ENCODE measurements around the gene ZNF521.

Gene ZNF521

DNA sequence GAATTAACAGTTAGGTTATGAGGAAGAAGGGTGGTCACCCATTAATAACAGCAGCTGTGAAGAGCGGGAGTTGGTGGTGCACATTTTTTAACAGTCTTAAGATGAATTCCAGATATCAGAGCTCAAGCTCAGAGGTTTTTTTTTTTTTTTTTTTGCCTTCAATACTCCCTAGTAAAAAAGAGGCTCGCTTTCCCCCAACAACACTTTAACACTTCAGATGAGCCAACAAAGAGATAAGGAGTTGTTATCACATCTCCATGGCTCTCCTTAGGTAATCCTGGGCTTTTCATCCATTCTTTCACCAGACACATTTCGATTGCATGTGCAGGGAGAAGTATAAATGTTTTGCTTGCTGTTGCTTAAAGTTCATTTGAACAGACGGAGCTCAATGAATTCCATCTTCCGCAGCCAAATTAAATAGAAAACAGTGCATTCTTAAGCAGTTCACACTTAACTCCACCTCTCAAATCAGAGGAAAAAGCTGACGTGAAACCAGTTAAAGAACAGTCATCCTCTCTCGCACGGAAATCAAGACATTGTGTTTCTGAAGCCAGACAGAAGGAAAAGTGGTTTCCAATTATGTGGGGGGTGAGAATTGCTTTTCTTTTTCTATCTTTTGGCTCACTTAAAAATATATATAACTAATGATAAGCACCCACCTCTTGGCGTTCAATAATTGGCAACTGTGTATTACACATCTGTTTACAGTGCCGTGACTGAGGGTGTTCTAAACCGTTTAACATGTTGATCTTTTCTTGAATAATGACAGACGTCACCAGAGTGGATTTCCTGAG, 118.2 kb downstream of the ZNF521 start:
- Mint-ChIP-seq H3K27ac (peak overlapping the region; percentile 52 to 95 (median 74)), H3K4me1 (peaks cover 47% of the 10 kb centered on the region), H3K36me3 (ENCODE audit: low read depth) (peaks cover 5% of the 10 kb centered on the region), H3K27me3 (ENCODE audit: low read depth) (no peaks in the 10 kb centered on the region), H3K4me3 (peak overlapping the region in 1 of 3 experiments; percentile 32), H3K9me3 (no peaks in the 10 kb centered on the region)
- TF ChIP-seq, protein P1, sequence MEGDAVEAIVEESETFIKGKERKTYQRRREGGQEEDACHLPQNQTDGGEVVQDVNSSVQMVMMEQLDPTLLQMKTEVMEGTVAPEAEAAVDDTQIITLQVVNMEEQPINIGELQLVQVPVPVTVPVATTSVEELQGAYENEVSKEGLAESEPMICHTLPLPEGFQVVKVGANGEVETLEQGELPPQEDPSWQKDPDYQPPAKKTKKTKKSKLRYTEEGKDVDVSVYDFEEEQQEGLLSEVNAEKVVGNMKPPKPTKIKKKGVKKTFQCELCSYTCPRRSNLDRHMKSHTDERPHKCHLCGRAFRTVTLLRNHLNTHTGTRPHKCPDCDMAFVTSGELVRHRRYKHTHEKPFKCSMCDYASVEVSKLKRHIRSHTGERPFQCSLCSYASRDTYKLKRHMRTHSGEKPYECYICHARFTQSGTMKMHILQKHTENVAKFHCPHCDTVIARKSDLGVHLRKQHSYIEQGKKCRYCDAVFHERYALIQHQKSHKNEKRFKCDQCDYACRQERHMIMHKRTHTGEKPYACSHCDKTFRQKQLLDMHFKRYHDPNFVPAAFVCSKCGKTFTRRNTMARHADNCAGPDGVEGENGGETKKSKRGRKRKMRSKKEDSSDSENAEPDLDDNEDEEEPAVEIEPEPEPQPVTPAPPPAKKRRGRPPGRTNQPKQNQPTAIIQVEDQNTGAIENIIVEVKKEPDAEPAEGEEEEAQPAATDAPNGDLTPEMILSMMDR (IDR thresholded peaks at IDR 0.05; ENCODE audit: unreplicated experiment in 3 of 3) = no peak

DNA sequence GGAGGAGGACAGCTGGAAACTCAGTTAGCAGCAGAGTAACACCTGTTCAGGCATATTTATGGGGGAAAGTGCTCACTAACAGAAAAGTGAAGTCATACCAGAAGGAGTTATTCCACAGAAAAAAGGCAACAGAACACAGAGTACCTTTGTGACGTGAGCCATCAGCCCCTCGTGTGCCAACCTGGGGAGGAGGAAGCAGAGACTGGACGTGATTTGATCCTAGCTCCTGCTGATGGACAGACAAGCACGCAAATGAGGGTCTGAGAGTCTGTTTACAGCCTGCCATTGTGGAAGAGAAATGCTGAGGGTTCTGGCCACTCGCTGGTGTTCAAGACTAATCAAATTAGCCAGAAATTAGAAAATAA, 120.7 kb downstream of the ZNF521 start:
- Mint-ChIP-seq H3K27me3 (ENCODE audit: low read depth) (no peaks in the 10 kb centered on the region), H3K4me1 (peaks cover 55% of the 10 kb centered on the region), H3K4me3 (peak overlapping the region in 2 of 3 experiments; percentile 1 to 44), H3K9me3 (no peaks in the 10 kb centered on the region), H3K27ac (peak overlapping the region; percentile 90 to 95 (median 93)), H3K36me3 (ENCODE audit: low read depth) (peaks cover 19% of the 10 kb centered on the region)
- TF ChIP-seq, protein P1 (IDR thresholded peaks at IDR 0.05; ENCODE audit: unreplicated experiment in 3 of 3) = no peak

DNA sequence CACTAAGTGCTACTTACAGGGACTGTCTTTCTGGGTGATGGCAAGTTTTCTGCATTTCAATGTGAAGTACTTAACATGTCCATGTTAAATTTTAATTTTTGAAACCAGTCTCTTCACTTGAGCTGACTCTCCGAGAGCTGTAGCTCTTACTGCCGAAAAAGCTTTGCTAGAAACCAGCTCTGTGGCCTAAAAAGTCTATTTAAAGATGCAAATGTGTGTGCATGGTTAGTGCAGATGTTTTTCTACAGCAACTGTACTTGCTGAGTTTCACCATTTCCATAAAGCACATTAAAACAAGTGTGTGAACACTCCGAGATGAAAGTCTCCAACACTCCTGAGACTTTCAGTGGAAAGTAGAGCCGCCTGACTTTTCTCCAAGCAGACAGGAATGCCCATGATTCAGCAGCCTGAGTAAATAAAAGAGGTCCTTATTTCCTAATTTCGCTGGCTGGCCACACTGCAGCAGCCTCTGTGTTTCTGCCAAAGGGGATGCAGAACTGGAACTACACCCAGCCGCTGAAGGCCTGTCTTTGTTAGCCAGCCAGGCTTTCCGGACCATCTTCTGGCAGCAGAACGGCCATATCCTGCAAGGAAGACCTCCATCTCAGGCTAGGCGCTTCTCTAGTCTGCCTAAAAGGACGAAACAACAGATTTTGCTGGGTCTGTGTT, 121.2 kb downstream of the ZNF521 start:
- Mint-ChIP-seq H3K27ac (peak overlapping the region; percentile 90 to 95 (median 93)), H3K36me3 (ENCODE audit: low read depth) (peaks cover 25% of the 10 kb centered on the region), H3K4me1 (peaks cover 55% of the 10 kb centered on the region), H3K9me3 (no peaks in the 10 kb centered on the region), H3K4me3 (peak overlapping the region in 2 of 3 experiments; percentile 1 to 44), H3K27me3 (ENCODE audit: low read depth) (no peaks in the 10 kb centered on the region)
- TF ChIP-seq, protein P1 (IDR thresholded peaks at IDR 0.05; ENCODE audit: unreplicated experiment in 3 of 3) = no peak

DNA sequence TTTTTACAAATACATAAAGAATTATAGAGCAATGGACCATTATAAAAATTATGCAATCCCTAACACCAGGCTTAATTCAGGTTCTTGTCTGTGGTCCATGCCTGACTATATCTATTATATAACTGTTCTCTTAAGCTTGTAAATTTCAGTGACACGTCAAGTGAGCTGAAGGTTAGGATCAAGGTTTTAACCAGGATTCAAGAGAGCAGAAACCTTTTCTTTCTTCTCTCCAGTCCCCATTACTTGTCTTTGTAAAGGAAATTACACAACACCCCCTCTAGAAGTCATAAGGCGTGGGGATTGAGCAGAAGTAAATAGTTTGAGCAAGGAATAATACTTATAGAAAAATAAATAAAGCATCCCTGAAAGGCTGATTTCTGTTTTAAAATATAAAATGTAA, 122.0 kb downstream of the ZNF521 start:
- H3K27ac Mint-ChIP-seq = peak overlapping the region in 2 of 3 experiments; percentile 90 to 95
- no peaks in the 10 kb centered on the region for H3K9me3 Mint-ChIP-seq
- H3K36me3 Mint-ChIP-seq (ENCODE audit: low read depth) = peaks cover 33% of the 10 kb centered on the region
- no peaks in the 10 kb centered on the region for H3K27me3 Mint-ChIP-seq (ENCODE audit: low read depth)
- TF ChIP-seq, protein P1 (IDR thresholded peaks at IDR 0.05; ENCODE audit: unreplicated experiment in 3 of 3) = no peak
- peaks cover 55% of the 10 kb centered on the region for H3K4me1 Mint-ChIP-seq
- no peak overlapping the region for H3K4me3 Mint-ChIP-seq

DNA sequence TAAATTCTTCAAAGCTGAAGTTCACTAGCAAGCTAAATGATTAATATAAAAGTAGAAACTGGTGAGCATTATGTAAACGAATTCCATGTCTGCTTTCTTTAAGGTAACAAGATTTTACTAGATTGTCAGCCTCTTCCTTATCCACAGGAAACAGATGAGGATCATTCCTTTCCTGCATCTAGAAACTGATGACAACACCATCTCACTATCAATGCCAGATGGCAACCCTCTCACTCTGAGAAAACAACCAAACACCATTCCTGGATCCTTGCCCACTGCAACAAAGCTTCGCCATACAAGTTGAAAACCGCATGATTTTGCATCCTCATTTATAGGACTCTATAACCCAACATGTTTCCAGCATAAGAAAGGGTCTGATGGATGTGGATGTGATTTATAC, 122.9 kb downstream of the ZNF521 start:
- Mint-ChIP-seq H3K4me1 (peaks cover 54% of the 10 kb centered on the region), H3K9me3 (no peaks in the 10 kb centered on the region), H3K27me3 (ENCODE audit: low read depth) (no peaks in the 10 kb centered on the region), H3K36me3 (ENCODE audit: low read depth) (peaks cover 42% of the 10 kb centered on the region), H3K27ac (peak overlapping the region; percentile 79 to 95 (median 82)), H3K4me3 (no peak overlapping the region)
- TF ChIP-seq, protein P1 (IDR thresholded peaks at IDR 0.05; ENCODE audit: unreplicated experiment in 3 of 3) = no peak

Measured in nephron (organoid).